HG02642 (cell line): ENCODE measurements around the gene PNMT.

Source experiments
- ATAC-seq: cut with Tn5 transposase; IDR thresholded peaks from one replicate; pipeline ENCODE4 v1.9.1; 2021; ENCODE audit warnings: mild to moderate bottlenecking; ENCODE audit not compliant: unreplicated experiment, poor library complexity

PNMT gene

GRCh38 chr17:39652587-39653315, 15.5 kb upstream of the PNMT start:
- ATAC-seq = no peak

- no peak for ATAC-seq
Measured at GRCh38 chr17:39653316-39653661, 15.0 kb upstream of the PNMT start.

GRCh38 chr17:39653662-39654331, 14.5 kb upstream of the PNMT start:
- ATAC-seq = peak; percentile 48

GRCh38 chr17:39655105-39655504, 13.1 kb upstream of the PNMT start:
- no peak for ATAC-seq

- no peak for ATAC-seq
Measured at GRCh38 chr17:39658346-39658745, 9.9 kb upstream of the PNMT start.

- ATAC-seq = no peak
Measured at GRCh38 chr17:39658760-39659159, 9.5 kb upstream of the PNMT start.

GRCh38 chr17:39659279-39660010, 8.8 kb upstream of the PNMT start:
- no peak for ATAC-seq

GRCh38 chr17:39660011-39660360, 8.3 kb upstream of the PNMT start:
- no peak for ATAC-seq

GRCh38 chr17:39660397-39661385, 7.6 kb upstream of the PNMT start:
- no peak for ATAC-seq

GRCh38 chr17:39661744-39662541, 6.3 kb upstream of the PNMT start:
- no peak for ATAC-seq

- no peak for ATAC-seq
Measured at GRCh38 chr17:39662551-39663339, 5.5 kb upstream of the PNMT start.

GRCh38 chr17:39663340-39663687, 4.9 kb upstream of the PNMT start:
- no peak for ATAC-seq

- ATAC-seq = no peak
Measured at GRCh38 chr17:39663688-39664580, 4.3 kb upstream of the PNMT start.

GRCh38 chr17:39664581-39665561, 3.4 kb upstream of the PNMT start, which contains the start of gene TCAP:
TCAP (plus strand) TSS chr17:39665349; CDS start chr17:39665360, 11 bp downstream.
- no peak for ATAC-seq

- no peak for ATAC-seq
Measured at GRCh38 chr17:39665642-39666224, 2.5 kb upstream of the PNMT start.

- ATAC-seq = no peak
Measured at GRCh38 chr17:39666231-39666600, 2.0 kb upstream of the PNMT start.
